NCI-H526 treated with DMSO at 0.1 percent for 48 hours (cell line): ENCODE data around the gene GAB3.
A peak's percentile ranks its signal among the peaks of the same experiment; 100 is the strongest.

Experiments used
- DNase-seq: peaks from one replicate; lab custom pipeline; 2025; lab: John Stamatoyannopoulos, UW

Gene GAB3

DNA sequence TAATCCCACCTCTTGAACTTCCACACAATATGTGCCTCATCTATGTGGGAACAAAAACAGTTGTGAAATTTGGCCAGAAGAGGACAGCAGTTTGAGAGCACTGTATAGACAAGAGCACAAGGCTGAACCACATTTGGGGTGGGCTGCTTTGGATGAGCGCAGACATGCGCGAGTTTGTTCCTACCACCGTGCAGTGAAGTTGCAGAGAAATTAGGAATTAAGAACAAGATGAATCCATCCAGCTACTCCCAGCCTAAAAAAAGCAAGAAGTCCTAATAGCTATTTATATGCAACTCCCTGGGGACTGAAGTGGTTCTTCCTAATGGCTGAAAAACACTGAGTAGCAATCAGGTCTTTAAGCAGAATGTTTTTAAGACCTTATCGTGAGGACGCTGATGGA, 1.0 kb downstream of the GAB3 start:
- no peak for DNase-seq

DNA sequence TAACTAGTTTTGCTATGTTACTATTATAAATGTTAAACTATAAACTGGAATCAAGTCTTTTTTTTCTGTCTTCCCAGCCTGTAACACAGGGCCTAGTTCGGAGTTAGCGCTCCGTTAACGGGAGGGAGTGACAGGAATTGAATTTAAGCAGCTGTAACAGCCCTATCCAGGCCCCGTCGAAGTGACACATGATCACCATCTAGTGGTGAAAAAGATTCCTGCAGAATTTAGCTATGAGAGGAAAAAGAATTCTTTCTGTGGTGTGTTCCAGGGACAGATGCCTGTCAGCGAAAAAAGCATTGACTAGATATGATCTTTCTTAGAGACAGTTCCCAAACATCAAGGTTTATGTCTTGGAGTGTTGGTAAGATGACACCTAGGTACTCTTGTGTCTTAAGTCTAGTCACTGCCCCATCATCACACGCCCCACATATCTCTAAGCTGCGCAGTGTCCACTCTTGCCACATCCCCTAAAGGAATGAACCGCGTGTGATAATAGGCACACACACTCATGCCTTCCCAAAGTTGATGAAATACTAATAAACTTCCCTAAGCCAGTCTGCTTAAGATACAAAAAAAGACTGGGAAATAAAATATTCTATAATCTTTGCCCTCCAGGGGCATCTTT, 2.1 kb downstream of the GAB3 start:
- peak; percentile 54 for DNase-seq

DNA sequence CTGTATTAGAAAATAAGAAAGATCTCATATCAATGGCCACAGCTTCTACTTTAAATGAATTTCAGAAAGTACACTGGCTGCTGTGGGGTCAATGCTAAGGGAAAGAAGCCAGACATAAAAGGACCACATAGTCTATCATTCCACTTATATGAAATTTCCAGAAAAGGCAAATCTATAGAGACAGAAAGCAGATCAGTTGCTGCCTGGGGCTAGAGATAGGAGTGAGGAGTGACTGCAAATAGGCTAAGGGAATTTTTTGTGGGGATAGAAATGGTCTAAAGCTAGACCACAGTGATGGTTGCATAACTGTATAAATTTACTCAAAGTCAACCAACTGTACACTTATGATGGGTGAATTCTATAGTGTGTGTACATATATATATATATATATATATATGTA, 8.3 kb downstream of the GAB3 start:
- no peak for DNase-seq

DNA sequence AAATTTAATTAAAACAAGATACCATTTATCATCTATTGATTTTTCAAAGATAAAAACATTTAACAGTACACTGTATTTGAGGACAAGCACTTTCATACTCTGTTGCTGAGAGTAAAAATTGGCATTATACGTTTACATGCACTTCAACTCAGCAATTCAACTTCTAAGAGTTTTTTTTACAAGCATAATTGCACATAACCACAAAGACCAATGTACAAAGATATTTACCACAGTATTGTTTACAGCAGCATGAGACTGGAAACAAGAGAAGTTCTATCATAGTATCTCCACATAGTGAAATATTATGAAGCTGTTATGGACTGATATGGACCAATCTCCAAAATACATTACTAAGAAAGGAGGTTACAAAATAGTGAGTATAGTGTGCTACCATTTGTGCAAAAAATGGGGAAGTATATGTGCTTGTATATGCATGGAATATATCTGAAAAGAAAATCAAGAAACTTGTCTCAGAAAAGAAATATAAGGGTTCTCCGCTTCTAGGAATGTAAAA, 10.9 kb downstream of the GAB3 start:
- no peak for DNase-seq

DNA sequence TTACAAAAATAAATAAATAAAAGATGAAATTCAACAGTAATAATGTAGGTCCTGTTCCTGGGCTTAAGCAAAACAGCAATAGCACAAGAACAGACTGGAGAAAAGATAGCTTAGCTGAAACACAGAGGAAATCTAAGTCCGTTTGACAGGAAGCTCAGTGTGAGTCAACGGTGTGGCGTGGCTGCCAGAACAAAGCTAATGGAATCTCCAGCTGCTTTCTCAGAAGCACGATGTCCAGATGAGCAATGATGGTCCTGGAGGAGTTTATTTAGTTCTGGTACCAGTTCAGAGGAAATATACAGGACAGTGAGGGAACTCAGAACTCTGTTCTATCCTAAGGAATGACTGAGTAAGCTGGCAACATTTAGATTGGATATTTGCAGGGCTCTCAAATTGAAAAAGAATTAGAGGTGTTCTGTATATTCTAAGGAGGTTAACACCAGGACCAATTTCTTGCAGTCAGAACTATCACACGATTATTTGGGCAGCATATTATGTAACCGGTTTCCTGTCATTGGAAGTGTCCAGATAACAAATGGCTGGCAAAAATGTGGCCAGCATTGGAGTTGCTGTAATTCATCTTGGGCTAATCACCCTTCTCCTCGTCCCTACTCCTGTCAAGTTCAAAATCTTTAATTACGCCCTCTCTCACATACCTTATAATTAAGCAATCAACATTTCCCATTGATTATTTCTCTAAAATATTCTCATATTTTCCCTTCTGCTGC, 12.7 kb downstream of the GAB3 start:
- DNase-seq = no peak

DNA sequence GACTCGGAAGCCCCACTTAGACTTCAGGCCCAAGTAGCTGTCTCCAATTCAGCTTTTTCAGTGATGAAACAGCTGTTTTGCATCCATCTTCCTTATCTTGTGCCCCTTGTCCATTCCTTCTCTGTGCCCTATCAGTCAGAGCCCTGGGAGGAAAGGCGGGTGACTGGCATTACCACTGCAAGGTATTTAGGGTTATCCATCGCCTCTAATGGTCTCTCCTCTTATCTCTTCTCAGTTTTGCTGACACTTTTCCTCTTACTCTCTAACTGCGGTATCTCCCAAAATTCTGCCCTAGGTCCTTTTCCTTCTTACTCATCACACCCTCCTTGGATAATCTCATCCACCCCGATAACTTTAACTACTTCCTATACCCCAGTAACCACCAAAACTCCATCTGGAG, 13.7 kb downstream of the GAB3 start:
- DNase-seq = no peak

GRCh38 chrX:154735695-154736393, 15.0 kb downstream of the GAB3 start:
- DNase-seq = no peak

DNA sequence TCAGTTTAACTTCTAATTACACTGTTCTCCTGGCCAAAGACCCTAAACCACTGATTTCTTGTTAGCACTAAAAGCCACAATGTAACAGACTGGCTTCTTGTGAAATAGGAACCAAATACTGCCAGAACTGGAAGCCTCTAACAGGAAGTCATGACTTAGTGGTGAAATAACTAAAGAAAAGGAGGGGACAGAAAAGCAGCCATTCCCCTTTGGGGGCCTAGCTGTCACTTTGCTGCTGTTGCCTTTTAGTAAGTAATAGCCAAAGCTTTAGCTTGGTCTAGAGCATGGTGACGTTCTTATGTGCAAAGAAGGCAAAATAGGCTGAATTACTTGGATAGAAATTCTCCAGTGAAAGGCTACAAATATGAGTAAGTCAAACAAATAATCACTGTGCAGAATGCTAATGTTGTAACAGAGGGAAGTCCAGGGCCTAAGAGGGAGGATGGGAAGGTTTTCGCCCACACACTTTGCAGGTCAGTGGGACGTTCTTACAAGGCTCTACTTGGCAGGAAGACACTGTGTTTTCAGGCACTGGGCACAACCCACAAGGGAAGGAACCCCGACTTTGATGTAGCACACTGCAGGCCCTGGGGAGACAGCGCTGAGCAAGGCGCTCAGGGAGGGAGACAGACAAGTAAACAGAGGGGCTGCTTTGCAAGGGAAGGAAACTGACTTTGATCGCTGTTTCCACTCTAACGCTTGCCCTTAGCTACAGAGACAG, 16.7 kb downstream of the GAB3 start:
- no peak for DNase-seq

DNA sequence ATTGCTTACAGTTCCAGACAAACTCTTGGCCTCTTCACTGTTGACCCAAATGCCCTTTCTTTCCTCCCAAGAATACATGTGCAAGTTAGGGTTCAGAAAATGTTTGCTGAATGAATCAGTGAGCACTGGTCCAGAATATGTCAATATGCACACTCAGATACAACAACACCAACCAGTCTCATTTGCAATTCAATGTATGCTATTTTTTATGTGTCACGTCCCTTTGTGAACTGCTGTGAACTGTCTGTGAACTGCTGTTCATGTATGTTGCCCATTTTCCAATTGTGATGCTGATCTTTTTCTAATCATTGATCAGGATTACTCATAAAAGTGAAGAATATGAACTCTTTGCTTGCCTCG, 17.8 kb downstream of the GAB3 start:
- no peak for DNase-seq

GRCh38 chrX:154732421-154733065, 18.3 kb downstream of the GAB3 start:
- DNase-seq = no peak

- no peak for DNase-seq
Measured at GRCh38 chrX:154731881-154732280, 19.0 kb downstream of the GAB3 start.

DNA sequence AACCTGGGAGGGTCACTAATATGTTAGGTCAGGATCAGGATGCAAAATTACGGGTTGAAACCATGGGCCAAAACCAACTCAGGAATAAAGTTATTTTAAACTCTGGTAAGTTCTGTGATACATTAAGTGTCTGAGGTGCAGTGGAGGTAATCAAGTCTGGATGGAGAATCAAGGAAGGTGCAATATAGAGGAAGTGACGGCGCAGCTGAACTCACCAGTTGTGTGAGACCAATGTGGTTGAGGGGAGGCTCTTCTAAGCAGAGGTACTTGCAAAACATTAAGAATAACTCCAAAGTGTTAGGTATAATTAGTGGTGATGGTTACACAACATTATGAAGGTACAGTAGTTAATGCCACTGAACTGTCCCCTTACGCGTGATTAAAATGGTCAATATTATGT, 19.7 kb downstream of the GAB3 start:
- no peak for DNase-seq

GRCh38 chrX:154730253-154730891, 20.5 kb downstream of the GAB3 start:
- no peak for DNase-seq

- DNase-seq = no peak
Measured at GRCh38 chrX:154729439-154729838, 21.4 kb downstream of the GAB3 start.

DNA sequence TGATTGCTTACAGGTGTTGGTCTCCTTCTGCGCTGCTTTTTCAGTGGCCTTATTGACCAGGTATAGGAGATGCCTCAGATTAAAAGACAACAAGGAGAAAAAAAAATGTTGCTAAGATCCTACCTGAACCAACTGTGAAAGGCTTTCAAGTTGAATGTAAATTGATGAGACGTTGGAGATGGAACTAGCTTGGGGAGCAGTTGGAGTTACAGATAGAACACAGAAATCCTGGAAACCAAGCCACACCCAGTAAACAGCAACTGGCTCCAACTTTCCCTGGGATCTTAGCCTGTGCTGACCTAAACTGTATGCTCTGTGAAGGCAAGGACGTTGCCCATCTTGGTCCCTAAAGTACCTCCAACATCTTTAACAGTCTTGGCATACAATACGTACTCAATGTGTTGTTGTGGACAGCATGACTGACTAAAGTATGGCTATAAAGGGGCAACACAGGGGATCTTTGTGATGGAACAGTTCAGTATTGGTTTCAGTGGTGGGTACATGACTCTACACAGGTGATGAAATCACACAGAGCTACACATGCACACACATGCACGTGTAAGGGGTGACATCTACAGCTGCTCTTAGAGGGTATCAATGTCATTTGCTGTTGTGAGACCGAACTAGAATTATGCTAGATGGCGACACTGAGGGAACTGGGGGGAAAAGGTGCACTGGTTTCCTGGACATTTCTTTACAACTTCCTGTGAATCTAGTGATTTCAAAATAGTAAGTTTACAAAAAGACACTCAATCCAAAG, 22.3 kb downstream of the GAB3 start:
- DNase-seq = no peak

- no peak for DNase-seq
Measured at GRCh38 chrX:154727871-154728270, 23.0 kb downstream of the GAB3 start.

GRCh38 chrX:154727418-154727817, 23.5 kb downstream of the GAB3 start:
- no peak for DNase-seq

GRCh38 chrX:154724993-154725756, 25.7 kb downstream of the GAB3 start:
- DNase-seq = no peak

DNA sequence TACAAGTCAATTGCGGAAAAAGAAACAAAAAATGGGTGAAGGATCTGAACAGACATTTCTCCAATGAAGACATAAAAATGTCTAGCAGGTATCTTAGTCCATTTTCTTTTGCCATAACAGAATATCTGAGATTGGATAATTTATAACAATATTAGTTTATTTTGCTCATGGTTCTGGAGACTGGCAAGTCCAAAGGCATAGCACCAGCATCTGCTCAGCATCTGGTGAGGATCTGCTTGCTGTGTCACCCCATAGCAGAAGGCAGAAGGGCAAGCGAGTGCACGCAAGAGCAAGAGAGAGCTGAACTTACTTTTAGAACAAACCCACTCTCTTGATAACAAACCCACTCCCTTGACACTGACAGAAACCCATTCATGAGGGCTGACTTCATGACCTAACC, 29.7 kb downstream of the GAB3 start:
- no peak for DNase-seq

DNA sequence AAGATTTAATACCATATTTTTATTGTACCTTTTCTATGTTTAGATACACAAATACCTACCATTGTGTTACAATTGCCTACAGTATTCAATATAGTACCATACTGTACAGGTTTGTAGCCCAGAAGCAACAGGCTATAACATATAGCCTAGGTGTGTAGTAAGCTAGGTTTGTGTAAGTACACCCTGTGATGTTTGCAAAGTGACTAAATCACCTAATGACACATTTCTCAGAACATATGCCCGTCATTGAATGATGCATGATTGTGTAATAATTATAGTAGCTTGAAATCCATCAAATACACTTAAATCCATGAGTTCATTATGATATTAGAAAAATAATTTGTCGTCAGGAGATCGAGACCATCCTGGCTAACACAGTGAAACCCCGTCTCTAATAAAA, 30.8 kb downstream of the GAB3 start:
- DNase-seq = no peak
